Activated CD8-positive, alpha-beta T cell treated with anti-CD3 and anti-CD28 coated beads, Interleukin-2, amount 10 ng/mL, durations not matched to agents 7 days and 5 days (primary cell): ENCODE measurements around the gene MYLK. TPM values are rescaled to one million over a fixed set of nuclear protein-coding genes. Genes with fewer than 3 reads are reported as not detected.

Source experiments
- ATAC-seq: fragments of 150-1000 bp; cut with Tn5 transposase; one replicate; pipeline ENCODE4 v1.10.0; 2021; ENCODE audit warnings: moderate library complexity
- CTCF ChIA-PET: fragments of 350-600 bp; sonication (Branson Sonifier 250); formaldehyde crosslinking; loops from one replicate; lab custom pipeline; 2021; ENCODE audit warnings: antibody characterized with exemption; lab: Charles Lee
- POLR2A ChIA-PET: fragments of 350-600 bp; sonication (Branson Sonifier 250); formaldehyde crosslinking; loops from one replicate; lab custom pipeline; 2021; ENCODE audit warnings: antibody characterized with exemption; lab: Charles Lee
- DNase-seq: peaks from one replicate; pipeline ENCODE4 v3.0.0-alpha.2; 2020
- H3K27ac Mint-ChIP-seq: one replicate; pipeline ENCODE4 v1.8.0; 2021; ENCODE audit warnings: mild to moderate bottlenecking, mixed read lengths
- H3K27me3 Mint-ChIP-seq: one replicate; pipeline ENCODE4 v1.8.0; 2021; ENCODE audit warnings: low read depth, mixed read lengths
- H3K36me3 Mint-ChIP-seq: one replicate; pipeline ENCODE4 v1.8.0; 2021; ENCODE audit warnings: low read depth, mixed read lengths
- H3K4me1 Mint-ChIP-seq: one replicate; pipeline ENCODE4 v1.8.0; 2021; ENCODE audit warnings: low read depth, mixed read lengths
- H3K4me3 Mint-ChIP-seq: one replicate; pipeline ENCODE4 v1.8.0; 2021; ENCODE audit warnings: mild to moderate bottlenecking, mixed read lengths
- H3K9me3 Mint-ChIP-seq: one replicate; pipeline ENCODE4 v1.8.0; 2022; ENCODE audit warnings: mixed read lengths; ENCODE audit not compliant: insufficient read depth
- total RNA-seq, 2 experiments: library from RNA; stranded (reverse); gene quantifications; one replicate each; pipeline ENCODE4 v1.2.3, GENCODE V29; 2021

MYLK gene
- total RNA-seq, 2 experiments from 2014 or later: not detected

DNA sequence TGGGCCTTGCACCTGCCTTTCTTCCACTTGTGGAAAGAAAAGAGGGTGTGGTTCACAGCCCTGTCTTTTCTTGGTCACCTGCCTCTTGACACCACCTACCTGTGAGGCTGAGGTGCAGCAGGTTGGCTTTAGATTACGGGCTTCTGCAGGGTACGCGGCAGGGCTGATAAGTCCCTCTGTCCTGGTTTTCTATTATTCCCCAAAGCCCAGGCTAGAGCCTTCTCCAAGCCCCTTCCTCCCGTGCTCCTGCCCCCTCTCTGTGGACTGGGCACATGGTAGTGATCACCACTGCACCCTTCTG lies 254.4 kb downstream of the MYLK start:
- H3K36me3 Mint-ChIP-seq: no peaks in the 10 kb centered on the region
- no peak for ATAC-seq

DNA sequence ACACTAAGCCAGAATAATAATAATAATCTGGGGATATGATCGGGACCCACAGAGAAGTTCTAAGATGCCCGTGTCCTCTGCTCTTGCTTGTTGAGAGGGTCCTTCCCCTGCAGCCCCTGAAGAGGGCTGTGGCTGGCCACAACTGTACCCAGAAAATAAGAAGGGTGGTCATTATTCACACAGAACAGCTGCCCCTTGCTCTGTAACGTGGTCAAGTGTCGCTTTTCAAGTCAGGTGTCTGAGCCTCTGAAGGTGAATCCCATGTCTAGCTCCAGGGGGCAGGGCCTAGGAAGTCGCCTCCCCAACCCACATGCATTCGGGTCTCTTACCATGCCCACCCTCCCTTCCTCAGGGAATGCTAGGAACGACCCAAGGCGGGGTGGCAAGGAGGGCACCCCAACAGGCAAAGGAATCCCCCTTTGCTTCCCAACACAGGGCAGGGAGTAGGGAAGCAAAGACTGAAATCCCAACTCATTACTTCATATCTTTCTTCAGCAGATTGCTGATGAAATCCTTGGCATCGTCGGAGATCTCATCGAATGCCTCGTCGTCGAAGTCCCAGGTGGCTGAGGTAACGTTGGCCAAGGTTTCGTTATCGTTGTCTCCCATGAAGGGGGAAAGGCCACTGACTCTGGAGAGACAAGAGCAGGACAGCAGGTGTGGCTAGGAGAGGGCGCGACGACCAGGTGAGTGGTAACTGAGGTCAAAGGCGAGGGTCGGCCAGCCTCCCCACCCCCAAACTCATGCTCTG lies 255.0 kb downstream of the MYLK start:
- Mint-ChIP-seq H3K27me3 (no peaks in the 10 kb centered on the region), H3K27ac (no peak overlapping the region), H3K4me1 (no peaks in the 10 kb centered on the region), H3K9me3 (no peaks in the 10 kb centered on the region), H3K36me3 (no peaks in the 10 kb centered on the region), H3K4me3 (no peak overlapping the region)
- ChIA-PET CTCF (no interaction called here), POLR2A (no interaction called here)
- ATAC-seq (no peak), DNase-seq (no peak)

More for the DNA sequence above, 254.4 kb downstream of the MYLK start:
- ChIA-PET CTCF (no interaction called here), POLR2A (no interaction called here)
- H3K9me3 Mint-ChIP-seq: no peaks in the 10 kb centered on the region
- H3K27me3 Mint-ChIP-seq: no peaks in the 10 kb centered on the region
- no peak overlapping the region for H3K27ac Mint-ChIP-seq
- H3K4me3 Mint-ChIP-seq: no peak overlapping the region
- H3K4me1 Mint-ChIP-seq: peaks cover 2% of the 10 kb centered on the region
- no peak for DNase-seq

DNA sequence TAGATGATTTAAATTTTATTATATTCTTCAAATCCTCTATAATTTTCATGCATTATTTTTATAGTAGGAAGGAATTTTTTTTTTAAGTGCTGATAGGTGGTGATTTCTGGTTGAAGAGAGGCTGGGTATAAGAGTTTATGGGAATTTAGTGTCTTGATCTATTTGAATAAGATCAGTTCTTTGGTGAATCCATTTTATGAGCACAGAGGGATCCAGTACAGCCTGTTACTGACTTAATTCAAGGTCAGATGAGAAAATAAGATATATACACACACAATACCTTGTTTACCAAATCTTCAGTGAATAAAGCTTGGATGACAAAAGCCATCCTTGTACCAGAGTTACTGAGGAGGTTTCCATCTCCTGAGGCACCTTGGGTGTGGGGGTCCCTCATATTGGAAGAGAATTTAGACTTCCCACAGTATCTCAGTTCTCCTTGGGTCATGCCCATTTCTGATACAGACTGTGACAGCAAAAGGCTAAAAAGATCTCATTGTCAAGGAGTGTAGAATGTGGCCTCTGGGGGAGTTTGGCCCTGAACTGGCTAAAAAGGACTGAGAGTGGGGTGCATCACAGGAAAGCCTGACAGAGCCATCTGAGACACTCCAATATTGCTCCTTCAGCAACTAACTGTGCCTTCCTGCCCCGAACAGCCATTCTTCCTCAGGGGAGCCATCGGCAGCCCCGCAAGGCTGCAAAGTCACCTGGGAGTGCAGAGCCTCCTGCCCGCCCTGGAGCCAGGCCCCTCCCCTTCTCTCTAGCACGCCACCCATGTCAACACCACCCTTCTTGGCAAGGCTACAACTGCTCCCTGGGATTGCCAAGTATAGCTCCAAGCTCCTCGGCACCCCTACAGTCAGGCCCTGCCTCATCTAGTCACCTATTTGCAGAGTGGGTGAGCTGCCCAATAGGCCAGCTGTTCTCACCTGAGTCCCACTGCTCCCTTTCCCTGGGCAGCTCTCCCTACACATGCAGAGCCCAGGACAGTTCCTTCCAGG lies 256.2 kb downstream of the MYLK start:
- no peaks in the 10 kb centered on the region for H3K36me3 Mint-ChIP-seq
- H3K9me3 Mint-ChIP-seq: no peaks in the 10 kb centered on the region
- no peak overlapping the region for H3K27ac Mint-ChIP-seq
- ChIA-PET POLR2A (no interaction called here), CTCF (no interaction called here)
- no peaks in the 10 kb centered on the region for H3K27me3 Mint-ChIP-seq
- ATAC-seq (no peak), DNase-seq (no peak)
- H3K4me1 Mint-ChIP-seq: no peaks in the 10 kb centered on the region
- no peak overlapping the region for H3K4me3 Mint-ChIP-seq

DNA sequence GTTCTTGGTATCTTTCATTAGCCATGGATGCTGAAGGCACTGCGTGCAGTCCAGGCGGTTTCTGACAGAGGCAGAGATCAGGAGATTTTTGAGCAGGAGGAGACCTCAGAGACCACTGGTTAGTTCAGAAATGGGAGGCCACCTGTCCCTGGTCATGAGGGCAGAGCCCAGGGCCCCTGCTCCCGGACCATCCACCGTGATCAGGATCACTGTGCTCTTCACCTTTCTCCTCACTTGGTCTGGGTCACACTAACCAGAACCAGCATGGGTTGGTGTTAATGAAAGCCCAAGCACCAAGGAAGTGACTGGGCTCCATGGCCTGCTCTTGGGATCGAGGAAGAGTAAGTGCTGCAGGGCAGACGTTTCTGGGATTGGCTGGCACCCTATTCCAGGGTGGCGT lies 257.3 kb downstream of the MYLK start:
- H3K36me3 Mint-ChIP-seq: no peaks in the 10 kb centered on the region
- no peaks in the 10 kb centered on the region for H3K27me3 Mint-ChIP-seq
- no peak overlapping the region for H3K4me3 Mint-ChIP-seq
- DNase-seq (no peak), ATAC-seq (no peak)
- CTCF ChIA-PET: no interaction called here
- no peak overlapping the region for H3K27ac Mint-ChIP-seq
- no peaks in the 10 kb centered on the region for H3K4me1 Mint-ChIP-seq
- POLR2A ChIA-PET: no interaction called here
- no peaks in the 10 kb centered on the region for H3K9me3 Mint-ChIP-seq

DNA sequence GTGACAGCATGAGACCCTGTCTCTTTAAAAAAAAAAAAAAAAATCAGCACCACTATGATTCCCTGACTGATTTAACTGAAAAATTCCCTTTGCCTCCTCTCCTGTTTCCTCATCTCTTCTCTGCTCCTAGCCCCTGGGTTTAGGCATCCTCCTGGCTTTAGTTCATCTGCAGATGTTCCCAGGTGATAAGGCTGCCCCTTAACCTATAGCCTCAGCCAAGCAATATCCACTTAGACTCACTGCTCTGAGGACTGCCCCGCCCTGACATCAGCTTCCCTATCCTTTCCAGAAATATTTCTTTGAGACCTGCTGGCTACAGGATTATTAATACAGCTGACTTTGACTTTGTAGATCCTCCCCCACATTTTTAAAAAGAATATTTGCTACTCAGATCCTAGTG lies 259.8 kb downstream of the MYLK start:
- no peaks in the 10 kb centered on the region for H3K36me3 Mint-ChIP-seq
- no peaks in the 10 kb centered on the region for H3K9me3 Mint-ChIP-seq
- CTCF ChIA-PET: no interaction called here
- no peaks in the 10 kb centered on the region for H3K4me1 Mint-ChIP-seq
- ATAC-seq: no peak
- H3K27me3 Mint-ChIP-seq: no peaks in the 10 kb centered on the region
- no peak overlapping the region for H3K27ac Mint-ChIP-seq
- DNase-seq: no peak
- H3K4me3 Mint-ChIP-seq: no peak overlapping the region
- POLR2A ChIA-PET: no interaction called here

DNA sequence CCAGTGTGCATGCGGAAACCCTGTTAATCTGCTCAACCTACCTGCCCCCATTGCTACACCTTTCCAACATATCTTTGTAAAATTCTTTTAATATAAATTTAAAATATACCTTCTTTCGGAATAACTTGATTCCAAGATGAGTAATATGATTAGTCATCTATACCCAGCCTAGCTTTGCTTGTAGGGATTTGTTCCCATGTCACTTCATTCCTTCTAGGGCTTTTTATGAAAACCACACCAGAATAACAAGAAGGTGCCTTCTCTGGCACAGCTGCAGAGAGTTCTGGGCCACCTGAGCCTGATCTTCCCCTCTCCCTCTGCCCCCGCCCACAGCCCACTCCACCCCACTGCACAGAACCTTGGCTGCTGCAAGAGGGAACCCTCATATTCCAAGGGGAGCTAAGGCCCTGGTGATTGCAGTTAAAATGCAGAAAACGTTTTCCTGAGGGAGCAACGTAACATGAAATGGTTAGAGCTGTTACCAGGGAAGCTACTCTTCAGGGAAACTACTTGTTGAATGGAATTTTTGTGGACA lies 260.7 kb downstream of the MYLK start:
- Mint-ChIP-seq H3K27ac (no peak overlapping the region), H3K36me3 (no peaks in the 10 kb centered on the region), H3K4me3 (no peak overlapping the region), H3K9me3 (no peaks in the 10 kb centered on the region), H3K4me1 (no peaks in the 10 kb centered on the region), H3K27me3 (no peaks in the 10 kb centered on the region)
- DNase-seq: no peak
- POLR2A ChIA-PET: no interaction called here
- CTCF ChIA-PET: interaction anchor here (1.8 kb wide), 1 partner anchor 100 kb away, joined by 4 read pairs; no protein-coding TSS in a partner anchor
- no peak for ATAC-seq

DNA sequence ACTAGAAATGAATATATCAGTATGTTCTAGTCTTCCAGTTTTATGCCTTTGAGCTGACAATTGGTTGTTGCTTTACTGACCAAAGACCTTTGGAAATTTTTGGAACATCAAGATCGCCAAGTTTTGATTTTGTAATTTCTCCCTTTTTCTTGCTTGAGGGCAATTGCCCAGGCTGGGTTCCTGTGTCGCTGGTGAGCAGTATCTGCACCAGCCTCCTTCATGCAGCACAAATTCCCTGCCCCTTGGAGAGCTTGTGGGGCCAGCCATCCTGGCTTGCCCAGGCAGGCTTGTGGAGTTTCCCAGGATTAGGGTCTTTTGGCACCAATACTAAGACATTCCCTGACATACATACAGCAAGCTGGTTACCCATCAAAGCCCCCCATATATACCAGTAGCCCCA lies 261.4 kb downstream of the MYLK start:
- Mint-ChIP-seq H3K9me3 (no peaks in the 10 kb centered on the region), H3K27me3 (no peaks in the 10 kb centered on the region), H3K36me3 (no peaks in the 10 kb centered on the region), H3K4me1 (no peaks in the 10 kb centered on the region), H3K4me3 (no peak overlapping the region), H3K27ac (no peak overlapping the region)
- CTCF ChIA-PET: interaction anchor here (0.8 to 1.8 kb wide), 2 partner anchors 19 to 101 kb away, joined by 4 to 5 read pairs; no protein-coding TSS in a partner anchor
- POLR2A ChIA-PET: no interaction called here
- DNase-seq (no peak), ATAC-seq (no peak)

DNA sequence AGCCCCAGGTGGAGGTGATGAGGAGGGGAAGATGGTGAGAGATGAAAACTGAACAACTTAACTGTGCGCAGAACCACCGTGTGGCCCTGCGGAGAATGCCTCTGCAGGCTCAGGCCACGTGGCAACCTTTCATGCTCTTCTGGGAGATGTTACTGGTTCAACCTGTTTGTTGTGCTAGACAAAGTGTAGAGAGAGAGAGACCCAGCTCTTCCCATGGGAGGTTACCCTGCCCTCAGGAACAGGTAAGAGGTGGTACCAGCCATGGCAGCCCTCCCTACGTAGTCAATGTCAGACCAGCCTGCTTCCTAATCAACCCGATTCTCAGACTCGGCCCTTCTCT lies 262.3 kb downstream of the MYLK start:
- H3K4me1 Mint-ChIP-seq: no peaks in the 10 kb centered on the region
- no peak overlapping the region for H3K4me3 Mint-ChIP-seq
- no peaks in the 10 kb centered on the region for H3K9me3 Mint-ChIP-seq
- no peaks in the 10 kb centered on the region for H3K27me3 Mint-ChIP-seq
- ATAC-seq (no peak), DNase-seq (no peak)
- no peaks in the 10 kb centered on the region for H3K36me3 Mint-ChIP-seq
- ChIA-PET CTCF (no interaction called here), POLR2A (no interaction called here)
- no peak overlapping the region for H3K27ac Mint-ChIP-seq

DNA sequence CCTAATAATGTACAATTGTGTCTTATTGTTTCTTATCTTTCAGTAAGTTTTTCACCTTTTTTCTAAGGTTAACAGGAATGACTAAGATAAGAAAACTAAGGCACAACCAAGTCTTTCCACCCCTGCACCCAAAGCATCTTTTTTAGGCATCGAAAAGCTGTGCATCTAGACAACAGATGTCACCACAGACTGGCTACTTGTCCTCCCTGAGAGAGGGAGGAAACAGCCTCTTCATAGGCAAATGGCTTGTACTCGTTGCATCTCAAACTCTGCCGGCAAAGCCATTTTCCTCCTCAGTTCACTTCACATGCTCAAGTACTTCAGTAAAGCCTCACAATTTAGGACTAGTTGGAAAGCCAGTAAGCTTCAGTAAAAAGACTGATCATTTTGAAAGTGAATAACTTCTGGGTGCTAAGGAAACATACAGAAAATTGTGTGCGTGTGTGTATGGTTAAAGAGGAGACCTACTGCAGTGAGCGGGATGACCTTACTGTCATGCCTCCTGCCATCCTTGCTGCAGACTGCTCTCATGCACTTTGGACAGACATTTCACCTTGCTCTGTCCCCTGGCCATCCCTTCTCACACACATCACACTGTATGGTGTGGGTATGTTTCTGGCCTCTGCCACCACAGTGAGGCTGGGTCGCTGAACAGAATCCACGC lies 262.8 kb downstream of the MYLK start:
- no peaks in the 10 kb centered on the region for H3K36me3 Mint-ChIP-seq
- no peak overlapping the region for H3K4me3 Mint-ChIP-seq
- DNase-seq: no peak
- H3K4me1 Mint-ChIP-seq: no peaks in the 10 kb centered on the region
- ChIA-PET POLR2A (no interaction called here), CTCF (interaction anchor here (1.5 kb wide), 1 partner anchor 21 kb away, joined by 4 read pairs; no protein-coding TSS in a partner anchor)
- no peaks in the 10 kb centered on the region for H3K9me3 Mint-ChIP-seq
- H3K27me3 Mint-ChIP-seq: no peaks in the 10 kb centered on the region
- H3K27ac Mint-ChIP-seq: no peak overlapping the region
- ATAC-seq: no peak

DNA sequence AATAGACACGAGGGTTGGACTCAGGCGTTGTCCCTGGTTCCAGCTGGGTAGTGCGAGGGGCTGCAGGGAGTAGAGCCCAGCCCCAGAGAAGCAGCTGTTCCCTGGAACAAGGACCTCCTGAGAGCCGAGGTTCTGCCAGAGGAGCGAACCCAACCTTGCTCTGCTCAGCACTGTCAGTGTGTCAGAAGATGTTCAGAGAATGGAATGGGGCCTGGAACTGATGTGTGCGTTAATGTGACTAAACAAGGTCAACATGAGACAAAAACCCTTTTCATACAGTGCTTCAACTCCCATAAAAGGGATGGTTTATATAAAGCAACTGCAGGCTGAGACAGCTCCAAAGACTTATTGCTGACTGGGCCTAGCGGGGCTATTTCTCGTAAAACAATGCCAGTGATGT lies 263.8 kb downstream of the MYLK start:
- Mint-ChIP-seq H3K4me1 (no peaks in the 10 kb centered on the region), H3K36me3 (no peaks in the 10 kb centered on the region), H3K27me3 (no peaks in the 10 kb centered on the region), H3K27ac (no peak overlapping the region), H3K4me3 (no peak overlapping the region), H3K9me3 (no peaks in the 10 kb centered on the region)
- CTCF ChIA-PET: interaction anchor here (1.5 kb wide), 1 partner anchor 22 kb away, joined by 4 read pairs; no protein-coding TSS in a partner anchor
- DNase-seq: no peak
- POLR2A ChIA-PET: no interaction called here
- ATAC-seq: no peak

DNA sequence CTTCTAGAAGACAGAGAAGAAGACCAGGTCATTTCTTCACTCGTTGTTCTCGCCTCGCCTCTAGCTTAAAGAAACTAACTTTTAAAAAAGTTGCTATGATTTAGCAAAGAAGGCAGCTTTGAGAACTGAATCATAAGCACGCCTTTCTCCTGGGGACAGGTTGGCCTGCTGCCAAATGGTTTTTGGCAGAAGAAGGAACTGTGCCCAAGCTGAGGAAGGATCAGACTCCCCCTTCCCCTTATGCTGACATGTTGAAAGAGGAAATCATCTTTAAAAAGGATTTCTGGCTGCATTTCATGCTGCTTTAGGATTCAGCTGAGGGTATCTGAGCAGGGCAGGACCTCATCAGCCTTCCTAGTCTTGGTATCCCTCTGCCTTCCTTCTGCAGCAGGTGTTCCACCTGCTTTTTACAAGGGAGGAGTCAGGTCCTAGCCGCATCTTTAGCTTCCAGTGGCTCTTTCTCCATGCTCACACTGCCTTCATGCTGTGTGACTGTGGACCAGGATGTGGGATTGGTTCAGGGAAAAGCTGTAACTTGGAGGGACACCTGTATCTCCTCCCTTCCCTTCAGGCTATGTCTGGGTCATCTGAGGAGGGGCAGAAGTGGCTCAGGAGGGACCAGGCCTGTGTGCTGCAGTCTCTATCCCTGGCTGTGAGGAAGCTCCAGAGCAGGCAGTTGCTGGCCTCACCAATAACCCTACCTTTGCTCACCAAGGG lies 265.2 kb downstream of the MYLK start:
- Mint-ChIP-seq H3K4me1 (no peaks in the 10 kb centered on the region), H3K27me3 (no peaks in the 10 kb centered on the region), H3K36me3 (no peaks in the 10 kb centered on the region), H3K4me3 (no peak overlapping the region), H3K27ac (no peak overlapping the region), H3K9me3 (no peaks in the 10 kb centered on the region)
- ATAC-seq (no peak), DNase-seq (no peak)
- CTCF ChIA-PET: interaction anchor here (0.8 to 1.4 kb wide), 2 partner anchors 11 to 23 kb away, joined by 3 to 4 read pairs; no protein-coding TSS in a partner anchor
- POLR2A ChIA-PET: no interaction called here
